T-cell (primary cell): ENCODE data around the gene KITLG. TPM values are rescaled to one million over a fixed set of nuclear protein-coding genes. Genes with fewer than 3 reads are reported as not detected.

ENCODE experiments used
- ATAC-seq, 4 experiments: fragments of 200-7000 bp in 3 of 4; fragments of 150-1000 bp in 1 of 4; cut with Tn5 transposase; replicated peaks in 1 of 4; 1 replicate in 3 of 4; 2 replicates in 1 of 4; pipeline ENCODE4 v1.10.0; 2021; ENCODE audit warnings: moderate library complexity in 3 of 4, mild to moderate bottlenecking in 2 of 4, moderate number of reproducible peaks in 1 of 4
- CTCF ChIA-PET, 2 donors: fragments of 300-600 bp; sonication (Branson Sonifier 250); formaldehyde crosslinking; loops; one replicate each; lab custom pipeline; 2022; ENCODE audit warnings: antibody characterized with exemption in 2 of 2; lab: Charles Lee
- POLR2A ChIA-PET, 2 donors: fragments of 300-600 bp; sonication (Branson Sonifier 250); formaldehyde crosslinking; loops; one replicate each; lab custom pipeline; 2022; ENCODE audit warnings: antibody characterized with exemption in 2 of 2; lab: Charles Lee
- DNase-seq, 35 experiments: peaks; one replicate each; pipeline versions ENCODE4 v3.0.0 to v3.0.0-alpha.2; 2013 to 2023
- H3K27ac ChIP-seq: one replicate; pipeline ENCODE4 v1.5.1; 2013; ENCODE audit warnings: low read length
- H3K27me3 ChIP-seq, 2 experiments: replicated peaks in 1 of 2; 1 replicate in 1 of 2; 2 replicates in 1 of 2; pipeline versions ENCODE4 v1.6.1 to v1.7.0; 2013; ENCODE audit warnings: low read length in 1 of 2, mixed read lengths in 1 of 2; ENCODE audit not compliant: control insufficient read depth in 2 of 2, insufficient read depth in 2 of 2; ENCODE audit errors: extremely low read depth in 1 of 2
- H3K36me3 ChIP-seq, 2 donors: 1 replicate in 1 of 2; 2 replicates in 1 of 2; pipeline versions ENCODE4 v1.6.1 to v1.7.0; 2013; ENCODE audit warnings: low read length in 1 of 2; ENCODE audit not compliant: control insufficient read depth in 2 of 2, insufficient read depth in 1 of 2; ENCODE audit errors: extremely low read depth in 1 of 2
- H3K4me1 ChIP-seq, 2 experiments: 1 replicate in 1 of 2; 2 replicates in 1 of 2; pipeline versions ENCODE4 v1.6.1 to v1.7.0; 2013; ENCODE audit warnings: low read length in 2 of 2, mixed read lengths in 1 of 2; ENCODE audit not compliant: insufficient read depth in 2 of 2, control insufficient read depth in 1 of 2; ENCODE audit errors: extremely low read depth in 1 of 2
- H3K4me3 ChIP-seq, 2 donors: 1 replicate in 1 of 2; 2 replicates in 1 of 2; pipeline versions ENCODE4 v1.5.1 to v1.7.0; 2013; ENCODE audit warnings: mild to moderate bottlenecking in 2 of 2, low read length in 1 of 2, moderate library complexity in 1 of 2; ENCODE audit not compliant: control insufficient read depth in 1 of 2; ENCODE audit errors: extremely low read depth in 1 of 2
- H3K9me3 ChIP-seq: 2 replicates; pipeline ENCODE4 v1.7.0; 2013
- H3K27ac Mint-ChIP-seq, 2 donors: one replicate each; pipeline ENCODE4 v1.8.0; 2020 to 2021; ENCODE audit warnings: mild to moderate bottlenecking in 2 of 2, mixed read lengths in 2 of 2
- H3K27me3 Mint-ChIP-seq, 2 donors: one replicate each; pipeline ENCODE4 v1.8.0; 2021 to 2022; ENCODE audit warnings: mixed read lengths in 2 of 2
- H3K36me3 Mint-ChIP-seq: one replicate; pipeline ENCODE4 v1.8.0; 2021; ENCODE audit warnings: mixed read lengths
- H3K4me1 Mint-ChIP-seq, 3 donors: one replicate each; pipeline ENCODE4 v1.8.0; 2020 to 2022; ENCODE audit warnings: mixed read lengths in 3 of 3, mild to moderate bottlenecking in 1 of 3
- H3K4me3 Mint-ChIP-seq, 3 donors: one replicate each; pipeline ENCODE4 v1.8.0; 2020 to 2022; ENCODE audit warnings: mild to moderate bottlenecking in 3 of 3, mixed read lengths in 3 of 3, moderate library complexity in 3 of 3
- H3K9me3 Mint-ChIP-seq, 3 donors: one replicate each; pipeline ENCODE4 v1.8.0; 2020 to 2022; ENCODE audit warnings: mixed read lengths in 3 of 3
- WGBS: methylation state at CpG from one replicate; pipeline ENCODE4 v1.1.5; 2013; ENCODE audit warnings: missing lambda C conversion rate; ENCODE audit not compliant: insufficient coverage; 5-methylcytosine and 5-hydroxymethylcytosine counted together
- total RNA-seq, 35 experiments: library from RNA in 6 of 35; stranded (reverse) in 6 of 35; fragments of 120-200 nt in 1 of 35; gene quantifications; one replicate each; pipeline versions ENCODE4 v1.2.1 to v1.2.4 and lab custom pipeline; 2013 to 2026

Gene KITLG
- total RNA-seq, 5 donors from 2014 or later (not counting 1 experiment from before 2014, with no cell fraction given), result 0.16 to 0.66 (median 0.29) TPM; not detected in 2

GRCh38 chr12:88623777-88624548 is 43.7 kb upstream of the KITLG start:
- Histone ChIP-seq H3K9me3 (no peaks in the 10 kb centered on the region), H3K27me3 (no peaks in the 10 kb centered on the region), H3K4me1 (no peaks in the 10 kb centered on the region), H3K36me3 (no peaks in the 10 kb centered on the region), H3K4me3 (no peak overlapping the region), H3K27ac (no peak overlapping the region)
- Mint-ChIP-seq H3K4me3 (no peak overlapping the region), H3K27ac (no peak overlapping the region), H3K36me3 (no peaks in the 10 kb centered on the region), H3K4me1 (no peaks in the 10 kb centered on the region), H3K27me3 (no peaks in the 10 kb centered on the region), H3K9me3 (peaks cover 0 to 4% (median 4%) of the 10 kb centered on the region in 3 donors)
- WGBS, result 83% methylated on average over 2 of the region's 3 CpGs
- POLR2A ChIA-PET, result no interaction called here
- DNase-seq (no peak), ATAC-seq (no peak)
- CTCF ChIA-PET, result no interaction called here

DNA sequence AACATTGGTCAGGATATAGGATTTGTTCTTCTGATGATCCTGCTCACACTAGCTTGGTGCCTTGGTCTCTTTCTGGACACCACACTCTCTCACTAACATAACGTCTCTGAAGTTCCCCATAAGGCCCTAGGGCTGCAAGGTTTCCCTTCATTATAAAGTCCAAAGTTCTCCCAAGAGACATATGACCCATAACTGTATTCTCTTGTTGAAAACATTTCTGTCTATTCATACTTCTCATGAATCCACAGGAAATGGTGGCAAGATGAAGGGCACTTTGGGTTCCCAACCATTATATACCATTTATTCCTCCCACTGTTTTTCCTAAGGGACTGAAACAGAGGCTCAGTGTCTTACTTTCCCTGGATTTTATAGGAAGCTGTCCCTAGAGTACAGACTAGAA is 37.1 kb upstream of the KITLG start:
- H3K9me3 Mint-ChIP-seq, result peaks cover 0 to 12% (median 4%) of the 10 kb centered on the region in 3 donors
- Histone ChIP-seq H3K27me3 (no peaks in the 10 kb centered on the region), H3K36me3 (no peaks in the 10 kb centered on the region), H3K9me3 (no peaks in the 10 kb centered on the region), H3K4me3 (no peak overlapping the region), H3K4me1 (no peaks in the 10 kb centered on the region), H3K27ac (no peak overlapping the region)
- CTCF ChIA-PET, result no interaction called here
- peaks cover 0 to 8% of the 10 kb centered on the region in 2 donors for H3K27me3 Mint-ChIP-seq
- ATAC-seq (no peak), DNase-seq (no peak)
- no peak overlapping the region for H3K27ac Mint-ChIP-seq
- POLR2A ChIA-PET, result no interaction called here
- H3K4me3 Mint-ChIP-seq, result no peak overlapping the region
- no peaks in the 10 kb centered on the region for H3K36me3 Mint-ChIP-seq
- H3K4me1 Mint-ChIP-seq, result no peaks in the 10 kb centered on the region
- WGBS, result 86% methylated on average over 1 of the region's 1 CpG

- ATAC-seq, result no peak
- no CpG with 5 or more reads among the region's 1 CpG for WGBS
- POLR2A ChIA-PET, result no interaction called here
These were observed 35.2 kb upstream of the KITLG start for GRCh38 chr12:88615490-88615889.

GRCh38 chr12:88604646-88605045 is 24.4 kb upstream of the KITLG start:
- no peaks in the 10 kb centered on the region for H3K4me1 ChIP-seq
- H3K27me3 ChIP-seq, result no peaks in the 10 kb centered on the region
- no peak for DNase-seq
- no peak for ATAC-seq
- no peaks in the 10 kb centered on the region for H3K36me3 ChIP-seq
- H3K4me3 ChIP-seq, result no peak overlapping the region
- H3K27ac Mint-ChIP-seq, result no peak overlapping the region
- no peak overlapping the region for H3K27ac ChIP-seq
- peaks cover 12 to 27% (median 16%) of the 10 kb centered on the region in 3 donors for H3K9me3 Mint-ChIP-seq
- H3K9me3 ChIP-seq, result no peaks in the 10 kb centered on the region
- no peaks in the 10 kb centered on the region for H3K4me1 Mint-ChIP-seq
- no peaks in the 10 kb centered on the region for H3K36me3 Mint-ChIP-seq
- ChIA-PET POLR2A (no interaction called here), CTCF (no interaction called here)
- no peak overlapping the region for H3K4me3 Mint-ChIP-seq
- no peaks in the 10 kb centered on the region for H3K27me3 Mint-ChIP-seq

More at GRCh38 chr12:88615490-88615889, 35.2 kb upstream of the KITLG start:
- no peak overlapping the region for H3K4me3 ChIP-seq
- no peak overlapping the region for H3K27ac ChIP-seq
- no peaks in the 10 kb centered on the region for H3K36me3 Mint-ChIP-seq
- CTCF ChIA-PET, result interaction anchor here in 1 of 2 donors (0.5 kb wide), 1 partner anchor 227 kb away, joined by 3 read pairs; no protein-coding TSS in a partner anchor
- H3K4me1 ChIP-seq, result no peaks in the 10 kb centered on the region
- H3K27me3 Mint-ChIP-seq, result peaks cover 0 to 8% of the 10 kb centered on the region in 2 donors
- no peak for DNase-seq
- no peak overlapping the region for H3K27ac Mint-ChIP-seq
- no peaks in the 10 kb centered on the region for H3K27me3 ChIP-seq
- H3K36me3 ChIP-seq, result no peaks in the 10 kb centered on the region
- peaks cover 0 to 9% (median 4%) of the 10 kb centered on the region in 3 donors for H3K9me3 Mint-ChIP-seq
- H3K4me3 Mint-ChIP-seq, result no peak overlapping the region
- H3K4me1 Mint-ChIP-seq, result no peaks in the 10 kb centered on the region
- no peaks in the 10 kb centered on the region for H3K9me3 ChIP-seq

- no peak overlapping the region for H3K4me3 ChIP-seq
- H3K36me3 ChIP-seq, result no peaks in the 10 kb centered on the region
- no peaks in the 10 kb centered on the region for H3K9me3 ChIP-seq
- ATAC-seq (no peak), DNase-seq (no peak)
- no peak overlapping the region for H3K27ac ChIP-seq
- H3K4me1 ChIP-seq, result no peaks in the 10 kb centered on the region
- Mint-ChIP-seq H3K36me3 (no peaks in the 10 kb centered on the region), H3K9me3 (peaks cover 0 to 6% (median 3%) of the 10 kb centered on the region in 3 donors), H3K4me1 (no peaks in the 10 kb centered on the region), H3K4me3 (no peak overlapping the region), H3K27ac (no peak overlapping the region), H3K27me3 (no peaks in the 10 kb centered on the region)
- ChIA-PET CTCF (no interaction called here), POLR2A (no interaction called here)
- H3K27me3 ChIP-seq, result no peaks in the 10 kb centered on the region
- 44% methylated on average over 3 of the region's 4 CpGs for WGBS
These were observed 20.0 kb upstream of the KITLG start for GRCh38 chr12:88600272-88600671.

DNA sequence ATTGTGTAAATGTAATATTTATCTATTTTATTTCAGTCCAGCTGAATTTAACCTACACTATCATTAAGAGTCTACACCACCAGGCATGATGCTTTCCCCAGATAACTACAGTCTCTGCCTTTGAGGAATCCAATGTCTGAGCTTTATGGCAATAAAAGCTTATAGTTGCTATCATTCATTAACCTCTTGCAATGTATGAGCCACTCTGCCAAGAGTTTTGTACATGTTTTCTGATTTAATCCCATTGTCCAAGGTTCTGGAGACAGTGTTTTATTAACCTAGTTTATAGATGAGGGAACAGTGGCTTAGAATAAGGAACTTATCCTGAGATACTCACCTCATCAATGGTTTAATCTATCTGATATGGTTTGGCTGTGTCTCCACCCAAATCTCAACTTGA is 17.1 kb upstream of the KITLG start:
- ChIA-PET POLR2A (no interaction called here), CTCF (no interaction called here)
- Mint-ChIP-seq H3K36me3 (no peaks in the 10 kb centered on the region), H3K4me1 (no peaks in the 10 kb centered on the region), H3K27ac (no peak overlapping the region), H3K9me3 (peaks cover 0 to 9% (median 7%) of the 10 kb centered on the region in 3 donors), H3K4me3 (no peak overlapping the region), H3K27me3 (no peaks in the 10 kb centered on the region)
- no peaks in the 10 kb centered on the region for H3K9me3 ChIP-seq
- no peak overlapping the region for H3K4me3 ChIP-seq
- no peak overlapping the region for H3K27ac ChIP-seq
- DNase-seq, result no peak
- no peak for ATAC-seq
- no peaks in the 10 kb centered on the region for H3K4me1 ChIP-seq
- H3K27me3 ChIP-seq, result no peaks in the 10 kb centered on the region
- no peaks in the 10 kb centered on the region for H3K36me3 ChIP-seq
